Embryonic facial prominence (tissue), 1 donor: ENCODE results near the gene RIMS1.
"Not testable (repeated sequence)": the region's sequence is repeated elsewhere in the genome, so short reads cannot be mapped to it uniquely, and the experiment has no call there.

Experiments
- DNase-seq: peaks from one replicate; pipeline ENCODE4 v3.0.0-alpha.2; 2016; ENCODE audit errors: extremely low spot score

The RIMS1 gene

GRCh38 chr6:72335203-72335602 is 448.9 kb downstream of the RIMS1 start:
- not testable (repeated sequence) for DNase-seq

DNA sequence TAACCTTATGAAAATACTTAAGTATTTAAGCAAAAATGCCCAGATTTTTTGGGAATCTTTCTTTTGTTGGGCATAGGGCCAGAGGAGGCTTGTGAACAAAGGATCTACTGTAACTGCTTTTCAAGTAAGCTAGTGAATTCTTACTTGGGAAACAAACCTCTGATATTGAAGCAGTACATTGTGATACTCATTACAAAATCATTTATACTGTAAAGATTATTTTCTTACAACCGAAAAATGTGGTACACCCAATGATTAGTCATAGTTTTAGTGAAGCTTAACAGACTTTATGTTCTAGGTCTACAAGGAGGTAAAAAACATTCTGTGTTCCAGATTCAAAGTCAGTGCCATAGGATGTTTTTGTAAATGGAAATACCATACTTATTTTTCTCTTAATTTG is 462.6 kb downstream of the RIMS1 start:
- no peak for DNase-seq

DNA sequence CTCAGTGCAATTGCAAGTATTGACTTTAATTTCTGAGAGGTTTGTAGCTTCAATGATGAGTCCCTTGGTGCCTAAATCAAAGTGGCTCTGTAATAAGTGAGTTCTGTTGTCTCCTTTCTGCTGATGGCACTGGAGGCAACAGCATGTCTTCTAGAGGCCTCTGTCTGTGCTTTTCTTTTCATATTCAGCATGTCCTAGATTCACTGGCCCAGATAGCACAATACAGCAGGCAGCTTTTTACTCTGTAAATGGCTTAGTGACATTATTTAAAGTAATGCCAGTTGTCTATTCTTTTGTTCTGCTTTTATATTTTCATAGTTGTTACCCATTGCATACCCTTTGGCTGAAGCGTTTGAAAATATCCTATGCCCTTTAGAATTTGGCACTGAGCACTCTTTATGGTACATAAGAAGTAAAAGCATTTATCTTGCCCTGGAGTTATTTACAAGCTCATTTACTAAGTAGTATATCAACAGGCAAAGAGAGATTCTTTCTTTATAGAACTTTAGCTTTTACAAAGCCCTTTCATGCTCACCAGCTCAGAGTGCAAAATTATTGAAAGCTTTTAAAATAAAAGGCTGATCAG is 464.0 kb downstream of the RIMS1 start:
- no peak for DNase-seq

GRCh38 chr6:72363844-72364740 is 477.7 kb downstream of the RIMS1 start:
- no peak for DNase-seq

- no peak for DNase-seq
These were observed 479.4 kb downstream of the RIMS1 start for GRCh38 chr6:72365773-72366172.

DNA sequence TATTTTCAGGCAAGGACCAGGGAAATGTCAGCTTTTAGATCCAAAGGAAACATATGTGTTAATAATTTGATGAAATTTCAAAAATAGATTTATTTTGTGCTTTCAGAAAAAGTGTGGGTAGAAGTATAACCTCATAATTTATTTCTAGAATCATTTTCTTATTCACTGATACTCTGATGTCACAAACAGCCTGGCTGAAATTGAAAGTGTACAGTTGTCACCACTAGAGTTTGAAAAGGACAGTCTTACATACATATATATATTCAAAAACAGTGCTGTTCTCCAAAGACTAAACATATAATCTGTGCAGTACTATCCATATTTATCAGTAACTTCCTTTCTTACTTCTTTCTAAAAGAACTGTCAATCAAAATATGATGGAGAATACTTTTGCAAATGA is 481.1 kb downstream of the RIMS1 start:
- DNase-seq, result no peak

- DNase-seq, result no peak
These were observed 485.1 kb downstream of the RIMS1 start for GRCh38 chr6:72371473-72371872.

DNA sequence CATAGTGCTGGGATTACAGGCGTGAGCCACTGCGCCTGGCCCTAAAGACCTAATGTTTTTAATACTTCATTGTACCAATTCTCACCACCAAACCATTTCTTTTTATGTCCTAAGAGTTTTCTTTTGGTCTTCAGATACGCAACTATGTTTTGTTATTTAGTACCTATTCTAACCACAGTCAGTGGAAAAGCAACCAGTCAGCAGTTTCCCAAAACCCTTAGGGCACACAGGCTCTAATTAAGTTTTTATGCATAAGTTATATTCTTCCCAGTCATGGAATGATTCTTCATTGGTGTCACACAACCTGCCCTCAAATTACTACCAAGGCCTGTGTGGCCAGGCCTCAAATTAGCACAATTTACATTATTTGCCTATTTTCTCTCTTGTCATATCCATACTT is 487.8 kb downstream of the RIMS1 start:
- no peak for DNase-seq

- DNase-seq, result no peak
These were observed 488.5 kb downstream of the RIMS1 start for GRCh38 chr6:72374857-72375256.

DNA sequence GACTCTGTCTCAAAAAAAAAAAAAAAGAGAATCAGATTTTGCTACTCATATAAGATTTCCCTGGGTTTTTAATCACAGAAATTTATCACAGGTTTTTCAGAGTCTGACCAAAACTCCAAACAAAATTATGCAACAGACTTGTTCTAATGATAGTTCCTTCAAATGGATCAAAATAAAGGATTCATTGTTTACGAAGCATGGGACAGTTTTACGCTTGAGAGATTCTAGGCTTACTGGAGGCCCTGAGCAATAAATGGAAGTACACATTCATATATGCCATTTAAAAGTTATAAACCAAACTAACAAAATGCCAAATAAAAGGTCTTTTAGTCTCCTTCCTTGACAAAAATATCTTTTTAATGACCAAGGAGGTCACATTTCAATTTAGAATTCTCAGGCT is 490.4 kb downstream of the RIMS1 start:
- DNase-seq, result no peak

- no peak for DNase-seq
These were observed 494.7 kb downstream of the RIMS1 start for GRCh38 chr6:72381076-72381475.

- DNase-seq, result no peak
These were observed 496.5 kb downstream of the RIMS1 start for GRCh38 chr6:72382602-72383529.

- no peak for DNase-seq
These were observed 500.0 kb downstream of the RIMS1 start for GRCh38 chr6:72386324-72386723.

DNA sequence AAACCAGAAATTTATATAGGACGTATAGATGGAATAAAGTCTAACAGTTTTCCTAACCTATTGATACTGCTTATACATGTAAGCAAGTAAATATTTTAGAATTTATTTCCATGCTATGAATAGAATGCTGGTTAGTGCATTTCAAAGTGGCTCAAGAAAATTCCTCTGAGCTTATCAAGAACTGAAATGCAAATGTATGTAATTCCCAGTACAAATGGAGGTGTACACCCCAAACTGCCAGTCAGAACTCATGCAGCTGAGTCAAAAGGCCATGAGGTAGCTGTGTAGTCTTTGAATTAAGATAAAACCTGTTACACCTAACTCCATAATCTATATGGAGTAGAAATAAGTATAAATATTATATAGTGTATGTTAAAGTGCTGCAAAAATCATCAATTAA is 503.3 kb downstream of the RIMS1 start:
- DNase-seq, result no peak

- DNase-seq, result no peak
These were observed 504.2 kb downstream of the RIMS1 start for GRCh38 chr6:72390548-72390947.

- DNase-seq, result no peak
These were observed 515.5 kb downstream of the RIMS1 start for GRCh38 chr6:72401865-72402264.

DNA sequence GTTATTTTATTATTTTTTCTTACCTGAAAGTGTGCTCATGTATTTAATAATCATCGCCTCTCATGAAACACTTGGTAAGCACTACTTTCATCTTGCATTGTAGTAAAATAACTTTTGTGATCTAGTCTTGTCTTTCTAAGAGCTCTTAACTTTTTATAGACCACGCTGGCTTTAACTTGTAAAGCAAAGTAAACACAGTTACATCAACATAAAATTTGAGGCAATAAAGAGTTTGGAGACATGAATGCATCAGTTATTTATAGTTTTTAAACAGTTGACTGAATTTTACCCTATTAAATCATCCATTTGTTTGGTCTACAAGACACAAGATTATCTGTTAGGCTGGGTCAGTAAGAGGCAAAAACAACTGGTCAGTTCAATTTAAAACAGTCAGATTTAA is 517.1 kb downstream of the RIMS1 start:
- no peak for DNase-seq

- no peak for DNase-seq
These were observed 520.2 kb downstream of the RIMS1 start for GRCh38 chr6:72406517-72406916.

- DNase-seq, result no peak
These were observed 524.4 kb downstream of the RIMS1 start for GRCh38 chr6:72410769-72411168.

DNA sequence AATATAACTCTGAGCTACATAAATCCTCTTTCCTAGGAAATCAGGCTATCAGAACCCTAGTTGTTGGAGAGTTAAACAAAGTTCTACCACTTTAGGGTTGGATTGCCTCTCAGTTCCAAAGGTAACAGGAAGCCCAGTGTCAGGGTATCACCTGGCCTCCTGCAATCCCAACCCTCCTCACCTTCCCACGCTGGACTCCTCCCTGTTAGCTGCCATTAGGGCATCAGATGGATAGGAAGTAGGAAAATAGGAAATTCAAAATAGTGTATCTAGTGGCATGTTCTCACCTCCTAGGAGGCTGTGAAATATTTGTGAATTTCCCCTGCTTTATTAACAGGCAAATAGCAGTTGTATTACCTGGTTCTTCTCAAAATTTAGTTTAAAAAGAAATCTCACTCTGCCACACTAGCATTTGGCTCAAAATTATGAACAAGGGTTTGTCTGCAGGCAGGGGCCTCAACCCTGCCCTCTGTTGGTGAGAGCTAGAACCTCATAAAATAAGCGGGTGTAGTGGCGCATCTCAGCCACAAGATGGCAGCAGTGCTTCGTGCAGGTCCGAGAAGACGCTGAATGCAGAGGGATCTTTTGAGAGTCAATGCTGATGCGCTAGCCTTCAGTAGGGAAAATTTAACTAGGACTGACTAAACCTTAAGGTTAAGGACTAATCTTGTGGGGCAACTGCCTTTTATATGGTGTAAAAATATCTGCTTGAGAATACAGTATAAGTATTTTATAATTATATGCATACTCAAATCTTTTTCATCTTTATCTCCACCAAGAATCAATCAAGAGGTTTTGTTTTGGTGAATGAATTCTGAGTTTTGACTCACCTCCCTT is 525.7 kb downstream of the RIMS1 start:
- DNase-seq, result peak; percentile 68

DNA sequence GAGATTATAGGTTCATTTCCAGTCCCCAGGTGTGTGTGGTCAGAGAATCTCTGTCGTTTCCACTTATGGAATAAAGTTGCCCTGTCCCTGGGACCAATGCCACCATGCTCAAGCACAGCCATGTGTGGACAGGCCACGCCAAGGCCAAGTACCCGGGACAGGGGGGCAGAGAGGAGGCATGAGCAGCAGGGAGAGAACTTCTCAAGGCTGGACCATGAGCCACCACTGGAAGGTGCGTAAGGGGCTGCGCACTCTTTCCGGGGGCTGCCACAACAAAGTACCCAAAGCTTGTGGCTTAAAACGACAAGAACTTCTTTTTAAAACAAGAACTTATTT is 526.3 kb downstream of the RIMS1 start:
- no peak for DNase-seq

DNA sequence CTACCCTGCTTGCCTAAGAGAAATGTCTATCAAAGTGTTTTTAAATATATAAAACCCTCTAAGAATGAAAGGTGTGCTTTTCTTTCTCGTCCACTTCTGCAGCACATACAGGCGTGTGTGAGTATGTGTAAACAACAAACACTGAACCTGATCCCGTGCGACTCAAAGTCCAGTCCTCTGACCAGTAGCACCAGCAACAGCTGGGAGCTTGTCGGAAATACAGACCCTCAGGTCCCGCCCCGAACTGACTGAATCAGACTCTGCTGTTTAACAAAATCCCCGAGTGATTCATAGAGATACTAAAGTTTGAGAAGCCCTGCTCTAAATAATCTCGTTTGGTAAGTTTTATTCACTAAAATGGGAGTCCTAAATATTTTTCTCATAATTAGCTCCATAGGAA is 527.5 kb downstream of the RIMS1 start:
- no peak for DNase-seq
